ENCODE data around the gene RAB27A. TPM values are rescaled to one million over a fixed set of nuclear protein-coding genes. Genes with fewer than 3 reads are reported as not detected.

Gene RAB27A
- total and polyA plus RNA-seq, 2 donors (not counting 3 experiments of a cell fraction or from before 2014, with no cell fraction given): 7.3 to 30.9 TPM

- H3K4me2 ChIP-seq (ENCODE audit: insufficient read depth, low read length): no peak overlapping the region
- H3K27me3 ChIP-seq (ENCODE audit: control insufficient read depth in 2 of 2, insufficient read depth in 2 of 2, low read length in 2 of 2): no peaks in the 10 kb centered on the region
- no peaks in the 10 kb centered on the region for H3K9me1 ChIP-seq (replicated peaks; ENCODE audit: control insufficient read depth, extremely low read depth, insufficient read depth, low read length)
- POLR2A ChIA-PET: no interaction called here
- H3K9me3 ChIP-seq (replicated peaks; ENCODE audit: control insufficient read depth, insufficient read depth, low read length): no peaks in the 10 kb centered on the region
- dilution Hi-C loops (cut with MboI; ENCODE audit: extremely low pct_ligation_motif_present, low sequenced_read_pairs): no loop called here
- no peaks in the 10 kb centered on the region for H3K36me3 ChIP-seq (ENCODE audit: control insufficient read depth in 2 of 2, extremely low read depth in 1 of 2, insufficient read depth in 2 of 2, low read length in 2 of 2)
- intact Hi-C loops (cut with micrococcal nuclease): no loop called here
- no peak overlapping the region for H3K27ac ChIP-seq (ENCODE audit: insufficient read depth, low read depth, low read length)
- H4K20me1 ChIP-seq (replicated peaks; ENCODE audit: control insufficient read depth, extremely low read depth, insufficient read depth, low read length): no peaks in the 10 kb centered on the region
- no peak overlapping the region for H3K9ac ChIP-seq (replicated peaks; ENCODE audit: extremely low read depth, insufficient read depth, low read length)
- H3K4me1 ChIP-seq (ENCODE audit: control insufficient read depth, extremely low read depth, insufficient read depth, low read length): peaks cover 14% of the 10 kb centered on the region
- H2AFZ ChIP-seq (ENCODE audit: low read depth, low read length): no peak overlapping the region
- DNase-seq (ENCODE audit: low read depth, low spot score): no peak
- no peak overlapping the region for H3K4me3 ChIP-seq (replicated peaks in 1 of 3; ENCODE audit: insufficient read depth in 1 of 3, low read depth in 1 of 3, low read length in 3 of 3)
- CTCF ChIA-PET: interaction anchor here (1.4 kb wide), 1 partner anchor 193 kb away, joined by 3 read pairs; no protein-coding TSS in a partner anchor
- H3K79me2 ChIP-seq (ENCODE audit: control insufficient read depth, insufficient read depth, low read length): no peaks in the 10 kb centered on the region
- no peak for FAIRE-seq
- TF ChIP-seq MYC (IDR thresholded peaks at IDR 0.05; ENCODE audit: low read depth, low read length) (no peak), POLR2AphosphoS5 (IDR thresholded peaks at IDR 0.05; ENCODE audit: insufficient read depth, low read depth, low read length) (no peak), GATA2 (IDR thresholded peaks at IDR 0.05; ENCODE audit: insufficient read depth, insufficient read length, low read depth, low read length) (no peak), JUN (IDR thresholded peaks at IDR 0.05; ENCODE audit: borderline replicate concordance, insufficient read depth, insufficient read length, low read depth) (no peak), POLR2A (IDR thresholded peaks at IDR 0.05; ENCODE audit: low read depth, low read length) (no peak), EZH2 (IDR thresholded peaks at IDR 0.05; ENCODE audit: borderline replicate concordance, low read depth, low read length, severe bottlenecking) (no peak), MAX (IDR thresholded peaks at IDR 0.05; ENCODE audit: insufficient read depth, insufficient read length) (no peak), FOS (IDR thresholded peaks at IDR 0.05; ENCODE audit: borderline replicate concordance, insufficient read depth, low read length) (no peak)
- TF ChIP-seq, protein P1, sequence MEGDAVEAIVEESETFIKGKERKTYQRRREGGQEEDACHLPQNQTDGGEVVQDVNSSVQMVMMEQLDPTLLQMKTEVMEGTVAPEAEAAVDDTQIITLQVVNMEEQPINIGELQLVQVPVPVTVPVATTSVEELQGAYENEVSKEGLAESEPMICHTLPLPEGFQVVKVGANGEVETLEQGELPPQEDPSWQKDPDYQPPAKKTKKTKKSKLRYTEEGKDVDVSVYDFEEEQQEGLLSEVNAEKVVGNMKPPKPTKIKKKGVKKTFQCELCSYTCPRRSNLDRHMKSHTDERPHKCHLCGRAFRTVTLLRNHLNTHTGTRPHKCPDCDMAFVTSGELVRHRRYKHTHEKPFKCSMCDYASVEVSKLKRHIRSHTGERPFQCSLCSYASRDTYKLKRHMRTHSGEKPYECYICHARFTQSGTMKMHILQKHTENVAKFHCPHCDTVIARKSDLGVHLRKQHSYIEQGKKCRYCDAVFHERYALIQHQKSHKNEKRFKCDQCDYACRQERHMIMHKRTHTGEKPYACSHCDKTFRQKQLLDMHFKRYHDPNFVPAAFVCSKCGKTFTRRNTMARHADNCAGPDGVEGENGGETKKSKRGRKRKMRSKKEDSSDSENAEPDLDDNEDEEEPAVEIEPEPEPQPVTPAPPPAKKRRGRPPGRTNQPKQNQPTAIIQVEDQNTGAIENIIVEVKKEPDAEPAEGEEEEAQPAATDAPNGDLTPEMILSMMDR (IDR thresholded peaks at IDR 0.05; ENCODE audit: extremely low read depth in 1 of 2, insufficient read depth in 1 of 2, low read depth in 1 of 2, low read length in 2 of 2): no peak
- no TSS peak for BruUV-seq (replicated peaks)
Measured at GRCh38 chr15:55241891-55242290, 47.7 kb downstream of the RAB27A start.
